Activated CD8-positive, alpha-beta T cell treated with anti-CD3 and anti-CD28 coated beads, Interleukin-2, amount 10 ng/mL, durations not matched to agents 7 days and 5 days (primary cell): Measurements from ENCODE around the gene SHISAL2A. TPM values are rescaled to one million over a fixed set of nuclear protein-coding genes. Genes with fewer than 3 reads are reported as not detected.

Experiments
- ATAC-seq: fragments of 150-1000 bp; cut with Tn5 transposase; one replicate; pipeline ENCODE4 v1.10.0; 2021; ENCODE audit warnings: moderate library complexity
- CTCF ChIA-PET: fragments of 350-600 bp; sonication (Branson Sonifier 250); formaldehyde crosslinking; loops from one replicate; lab custom pipeline; 2021; ENCODE audit warnings: antibody characterized with exemption; lab: Charles Lee
- POLR2A ChIA-PET: fragments of 350-600 bp; sonication (Branson Sonifier 250); formaldehyde crosslinking; loops from one replicate; lab custom pipeline; 2021; ENCODE audit warnings: antibody characterized with exemption; lab: Charles Lee
- DNase-seq: peaks from one replicate; pipeline ENCODE4 v3.0.0-alpha.2; 2020
- H3K27ac Mint-ChIP-seq: one replicate; pipeline ENCODE4 v1.8.0; 2021; ENCODE audit warnings: mild to moderate bottlenecking, mixed read lengths
- H3K27me3 Mint-ChIP-seq: one replicate; pipeline ENCODE4 v1.8.0; 2021; ENCODE audit warnings: low read depth, mixed read lengths
- H3K36me3 Mint-ChIP-seq: one replicate; pipeline ENCODE4 v1.8.0; 2021; ENCODE audit warnings: low read depth, mixed read lengths
- H3K4me1 Mint-ChIP-seq: one replicate; pipeline ENCODE4 v1.8.0; 2021; ENCODE audit warnings: low read depth, mixed read lengths
- H3K4me3 Mint-ChIP-seq: one replicate; pipeline ENCODE4 v1.8.0; 2021; ENCODE audit warnings: mild to moderate bottlenecking, mixed read lengths
- H3K9me3 Mint-ChIP-seq: one replicate; pipeline ENCODE4 v1.8.0; 2022; ENCODE audit warnings: mixed read lengths; ENCODE audit not compliant: insufficient read depth
- total RNA-seq, 2 experiments: library from RNA; stranded (reverse); gene quantifications; one replicate each; pipeline ENCODE4 v1.2.3, GENCODE V29; 2021

The SHISAL2A gene
- total RNA-seq, 2 experiments from 2014 or later: 7.9 to 8.6 TPM

DNA sequence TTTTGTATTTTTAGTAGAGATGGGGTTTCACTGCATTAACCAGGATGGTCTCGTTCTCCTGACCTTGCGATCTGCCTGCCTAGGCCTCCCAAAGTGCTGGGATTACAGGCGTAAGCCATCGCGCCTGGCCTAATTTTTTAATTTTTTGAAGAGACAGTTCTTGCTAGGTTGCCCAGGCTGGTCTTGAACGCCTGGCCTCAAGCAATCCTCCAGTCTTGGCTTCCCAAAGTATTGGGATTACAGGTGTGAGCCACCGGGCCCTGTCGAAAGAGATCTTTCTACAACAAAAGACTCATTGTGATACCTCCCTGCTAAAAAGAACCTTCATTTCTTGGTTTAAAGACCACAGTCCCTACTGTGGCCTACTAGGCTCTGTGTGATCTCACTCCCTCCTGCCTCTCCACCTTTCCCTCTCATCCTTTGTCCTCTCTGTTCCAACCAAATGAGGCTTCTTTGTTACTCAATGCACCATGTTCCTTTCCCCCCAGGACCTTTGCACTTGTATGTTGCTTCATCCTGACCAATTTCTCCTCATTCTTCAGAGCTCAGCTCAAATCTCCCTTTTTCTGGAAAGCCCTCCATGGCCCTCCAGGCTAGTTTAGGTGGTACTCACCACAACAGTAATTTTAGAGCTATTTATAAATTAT, 32.3 kb upstream of the SHISAL2A start:
- ATAC-seq: no peak
- Mint-ChIP-seq H3K9me3 (no peaks in the 10 kb centered on the region), H3K4me1 (peaks cover 31% of the 10 kb centered on the region), H3K27ac (no peak overlapping the region), H3K27me3 (peaks cover 6% of the 10 kb centered on the region), H3K36me3 (peaks cover 9% of the 10 kb centered on the region), H3K4me3 (no peak overlapping the region)
- DNase-seq: no peak
- POLR2A ChIA-PET: interaction anchor here (0.5 to 2.1 kb wide), 8 partner anchors 33 to 592 kb away, joined by 3 to 6 read pairs (median 3); partner anchors contain the start of genes ORC1, SHISAL2A and TUT4
- CTCF ChIA-PET: interaction anchor here (0.8 to 1.9 kb wide), 2 partner anchors 65 to 196 kb away, joined by 3 to 5 read pairs; partner anchors contain the start of genes ORC1 and PRPF38A

DNA sequence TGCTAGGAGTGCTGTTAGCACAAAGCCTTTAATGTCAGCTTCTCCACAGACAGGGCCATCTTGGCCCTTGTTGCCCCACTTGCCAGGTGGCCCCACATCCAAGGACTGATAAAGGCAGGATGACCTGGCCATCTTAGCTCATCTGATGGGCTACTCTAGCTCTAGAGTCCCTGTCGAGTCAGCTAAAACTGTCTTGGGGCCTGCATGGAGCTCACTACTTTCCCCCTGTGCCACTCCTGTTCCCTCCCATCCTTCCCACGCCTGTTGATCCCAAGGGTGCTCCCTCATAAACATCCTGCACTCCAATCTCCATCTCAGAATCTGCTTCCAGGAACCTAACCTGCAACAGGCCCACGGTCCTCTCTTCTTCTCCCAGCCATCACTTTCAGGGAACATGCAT, 31.4 kb upstream of the SHISAL2A start:
- H3K9me3 Mint-ChIP-seq: no peaks in the 10 kb centered on the region
- POLR2A ChIA-PET: interaction anchor here (1.0 to 1.5 kb wide), 5 partner anchors 32 to 198 kb away, joined by 3 to 6 read pairs (median 3); partner anchors contain the start of genes ORC1 and SHISAL2A

DNA sequence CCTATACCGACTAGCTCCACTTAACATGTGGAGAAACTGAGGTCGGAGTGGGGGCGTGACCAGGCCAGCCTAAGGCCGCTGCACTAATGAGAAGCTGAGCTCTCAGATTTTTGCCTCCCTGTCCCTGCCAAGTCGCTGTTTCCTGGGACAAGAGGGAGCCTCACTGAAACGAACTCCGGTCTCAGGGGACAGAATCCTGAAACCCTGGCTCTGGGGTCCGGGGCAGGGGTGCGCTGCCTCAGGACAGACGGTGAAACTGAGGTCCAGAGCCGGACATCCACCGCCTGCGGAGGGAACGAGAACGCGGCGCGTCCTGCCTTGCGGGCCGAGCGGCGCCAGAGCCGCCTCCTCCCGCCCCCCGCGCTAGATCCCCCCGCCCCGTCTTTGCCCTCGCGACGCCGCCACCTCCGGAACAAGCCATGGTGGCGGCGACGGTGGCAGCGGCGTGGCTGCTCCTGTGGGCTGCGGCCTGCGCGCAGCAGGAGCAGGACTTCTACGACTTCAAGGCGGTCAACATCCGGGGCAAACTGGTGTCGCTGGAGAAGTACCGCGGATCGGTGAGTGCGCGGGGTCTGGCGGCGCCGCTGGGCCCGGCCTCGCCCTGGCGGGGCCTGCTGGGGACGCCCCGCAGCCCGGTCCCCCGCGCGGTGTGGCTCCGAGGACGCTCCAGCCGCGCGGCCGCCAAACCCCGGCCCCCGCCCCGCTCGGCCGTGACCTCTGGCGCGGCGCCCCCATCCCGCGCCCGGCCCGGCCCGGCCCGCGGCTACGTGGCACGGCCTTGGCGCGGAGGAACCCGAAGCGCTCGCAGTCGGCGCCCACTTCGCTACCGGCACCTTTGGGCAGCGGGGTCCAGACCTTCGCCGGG, 30.7 kb upstream of the SHISAL2A start, which contains the start of gene GPX7:
Gene GPX7 (plus strand): TSS at position 381 of the 865 bp plus-strand sequence. CDS start 39 bp downstream, at position 420.
- Mint-ChIP-seq H3K4me1 (peaks cover 31% of the 10 kb centered on the region), H3K4me3 (peak within 1 kb of the TSS; percentile 75), H3K27me3 (peaks cover 4% of the 10 kb centered on the region), H3K9me3 (no peaks in the 10 kb centered on the region), H3K27ac (peak within 1 kb of the TSS; percentile 82), H3K36me3 (peaks cover 16% of the 10 kb centered on the region)
- DNase-seq (peak; percentile 70), ATAC-seq (peak; percentile 79)
- ChIA-PET CTCF (interaction anchor here (1.7 to 1.9 kb wide), 2 partner anchors 35 to 63 kb away, joined by 4 to 5 read pairs; no protein-coding TSS in a partner anchor), POLR2A (interaction anchor here (1.0 to 1.5 kb wide), 4 partner anchors 31 to 51 kb away, joined by 3 to 6 read pairs (median 4); partner anchors contain the start of gene SHISAL2A)

More for the DNA sequence above, 31.4 kb upstream of the SHISAL2A start:
- H3K4me1 Mint-ChIP-seq: peaks cover 31% of the 10 kb centered on the region
- CTCF ChIA-PET: interaction anchor here (0.8 to 1.9 kb wide), 2 partner anchors 64 to 197 kb away, joined by 3 to 5 read pairs; partner anchors contain the start of genes ORC1 and PRPF38A
- ATAC-seq (no peak), DNase-seq (no peak)
- peaks cover 4% of the 10 kb centered on the region for H3K27me3 Mint-ChIP-seq
- H3K4me3 Mint-ChIP-seq: peak overlapping the region; percentile 72
- H3K27ac Mint-ChIP-seq: peak overlapping the region; percentile 7
- H3K36me3 Mint-ChIP-seq: peaks cover 11% of the 10 kb centered on the region

DNA sequence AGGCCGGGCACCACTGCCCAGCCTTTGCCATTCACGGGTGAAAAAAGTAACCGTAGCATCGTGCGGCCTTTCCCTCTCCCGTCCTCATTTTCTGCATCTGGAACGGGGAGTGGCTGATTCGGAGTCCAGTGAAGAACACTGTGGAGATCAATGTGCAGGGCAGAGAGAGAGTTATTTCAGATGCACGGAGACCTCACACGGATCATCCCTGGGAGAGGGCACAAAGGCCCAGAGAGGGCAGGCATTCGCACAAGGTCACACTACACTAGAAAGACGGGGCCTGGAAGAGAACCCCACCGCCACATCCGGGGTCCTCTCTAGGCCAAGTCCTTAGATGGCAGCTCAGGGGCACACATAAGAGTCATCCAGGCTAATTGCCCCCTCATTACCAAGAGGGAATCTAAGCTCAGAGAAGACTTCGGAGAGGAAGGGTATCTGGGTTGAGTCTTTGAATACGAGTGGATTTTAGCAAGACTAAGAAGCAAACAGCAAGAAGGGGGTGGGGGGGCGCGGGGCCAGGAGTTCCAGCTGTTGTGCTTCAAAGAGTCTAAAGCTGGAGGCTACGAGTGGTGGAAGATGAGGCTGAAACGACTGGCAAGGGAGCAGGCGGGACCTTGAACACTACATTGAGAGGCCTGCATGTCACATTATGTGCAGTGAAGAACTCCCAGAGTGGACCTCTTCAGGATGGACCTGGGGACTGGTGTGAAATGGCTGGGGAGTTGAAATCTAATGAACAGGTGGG, 29.9 kb upstream of the SHISAL2A start:
- Mint-ChIP-seq H3K4me3 (peak overlapping the region; percentile 75), H3K4me1 (peaks cover 31% of the 10 kb centered on the region), H3K27ac (peak overlapping the region; percentile 82), H3K9me3 (no peaks in the 10 kb centered on the region), H3K36me3 (peaks cover 16% of the 10 kb centered on the region), H3K27me3 (peaks cover under 1% of the 10 kb centered on the region)
- DNase-seq (peak; percentile 41), ATAC-seq (peak; percentile 21)
- ChIA-PET CTCF (interaction anchor here (1.7 kb wide), 1 partner anchor 34 kb away, joined by 4 read pairs; no protein-coding TSS in a partner anchor), POLR2A (interaction anchor here (0.7 to 1.2 kb wide), 3 partner anchors 49 to 179 kb away, joined by 3 read pairs; partner anchors contain the start of gene TUT4)

DNA sequence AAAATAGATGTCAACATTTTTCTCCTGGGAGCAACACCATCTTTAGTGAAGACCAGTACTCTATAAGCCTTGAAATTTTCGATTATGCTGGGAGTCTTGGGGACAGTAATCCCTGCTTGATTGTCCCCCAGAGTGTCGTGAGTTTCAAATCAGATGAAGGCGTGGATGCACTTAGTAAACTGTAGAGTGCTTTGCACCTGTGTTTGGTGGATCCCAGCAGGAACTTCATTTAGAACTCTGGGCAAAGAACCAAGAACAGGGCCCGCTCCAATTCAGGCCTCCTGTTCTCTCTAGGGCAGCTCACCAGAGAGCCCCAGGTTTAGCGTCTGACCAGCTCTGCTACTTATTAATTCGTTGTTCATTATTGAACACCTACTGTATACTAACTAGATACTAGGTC, 29.3 kb upstream of the SHISAL2A start:
- H3K4me3 Mint-ChIP-seq: peak overlapping the region; percentile 75
- ChIA-PET POLR2A (interaction anchor here (0.7 to 2.5 kb wide), 4 partner anchors 30 to 179 kb away, joined by 3 to 10 read pairs (median 3); partner anchors contain the start of genes SHISAL2A and TUT4), CTCF (interaction anchor here (1.7 to 3.2 kb wide), 2 partner anchors 29 to 33 kb away, joined by 4 to 10 read pairs; partner anchors contain the start of gene SHISAL2A)
- H3K27me3 Mint-ChIP-seq: no peaks in the 10 kb centered on the region
- H3K36me3 Mint-ChIP-seq: peaks cover 16% of the 10 kb centered on the region
- DNase-seq (no peak), ATAC-seq (no peak)
- H3K9me3 Mint-ChIP-seq: no peaks in the 10 kb centered on the region
- peaks cover 31% of the 10 kb centered on the region for H3K4me1 Mint-ChIP-seq
- H3K27ac Mint-ChIP-seq: peak overlapping the region; percentile 82

DNA sequence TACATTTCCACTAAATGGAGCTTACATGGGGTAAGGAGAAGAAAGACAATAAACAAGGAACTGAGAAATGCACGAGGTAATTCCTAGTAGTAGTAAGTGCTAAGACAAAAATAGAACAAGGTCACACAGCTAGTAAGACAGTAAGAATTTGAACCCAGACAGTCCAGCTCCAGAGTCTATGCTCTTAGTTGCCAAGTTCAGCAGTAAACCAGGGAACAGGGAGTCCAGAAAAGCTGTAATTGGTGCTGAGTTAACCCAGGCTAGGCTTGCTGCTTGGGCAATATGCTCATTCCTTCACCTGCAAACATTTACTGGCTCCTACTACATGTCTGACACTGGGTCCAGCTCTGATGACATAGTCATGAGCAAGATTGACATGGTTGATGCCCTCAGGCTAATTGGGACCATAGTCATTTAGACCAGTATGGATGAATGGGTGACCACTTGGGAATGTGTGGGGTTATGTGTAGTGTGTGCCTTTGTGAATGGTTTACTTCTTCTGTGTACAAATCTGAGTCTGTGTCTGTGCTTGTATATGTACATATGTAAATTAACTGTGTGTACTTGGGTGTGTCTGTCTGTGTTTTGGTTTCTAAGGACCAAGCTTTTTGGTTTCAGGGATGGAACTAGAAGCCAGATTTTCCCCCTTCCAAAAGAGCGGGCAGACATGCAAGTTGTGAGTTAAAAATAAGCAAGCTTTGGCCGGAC, 28.8 kb upstream of the SHISAL2A start:
- peaks cover 31% of the 10 kb centered on the region for H3K4me1 Mint-ChIP-seq
- ChIA-PET POLR2A (interaction anchor here (0.8 to 2.5 kb wide), 4 partner anchors 17 to 180 kb away, joined by 3 to 10 read pairs (median 3); partner anchors contain the start of gene SHISAL2A), CTCF (interaction anchor here (1.1 to 3.2 kb wide), 4 partner anchors 10 to 33 kb away, joined by 3 to 10 read pairs (median 4); partner anchors contain the start of gene SHISAL2A)
- no peaks in the 10 kb centered on the region for H3K27me3 Mint-ChIP-seq
- peak overlapping the region; percentile 75 for H3K4me3 Mint-ChIP-seq
- peaks cover 16% of the 10 kb centered on the region for H3K36me3 Mint-ChIP-seq
- no peaks in the 10 kb centered on the region for H3K9me3 Mint-ChIP-seq
- ATAC-seq (no peak), DNase-seq (no peak)
- H3K27ac Mint-ChIP-seq: peak overlapping the region; percentile 2

DNA sequence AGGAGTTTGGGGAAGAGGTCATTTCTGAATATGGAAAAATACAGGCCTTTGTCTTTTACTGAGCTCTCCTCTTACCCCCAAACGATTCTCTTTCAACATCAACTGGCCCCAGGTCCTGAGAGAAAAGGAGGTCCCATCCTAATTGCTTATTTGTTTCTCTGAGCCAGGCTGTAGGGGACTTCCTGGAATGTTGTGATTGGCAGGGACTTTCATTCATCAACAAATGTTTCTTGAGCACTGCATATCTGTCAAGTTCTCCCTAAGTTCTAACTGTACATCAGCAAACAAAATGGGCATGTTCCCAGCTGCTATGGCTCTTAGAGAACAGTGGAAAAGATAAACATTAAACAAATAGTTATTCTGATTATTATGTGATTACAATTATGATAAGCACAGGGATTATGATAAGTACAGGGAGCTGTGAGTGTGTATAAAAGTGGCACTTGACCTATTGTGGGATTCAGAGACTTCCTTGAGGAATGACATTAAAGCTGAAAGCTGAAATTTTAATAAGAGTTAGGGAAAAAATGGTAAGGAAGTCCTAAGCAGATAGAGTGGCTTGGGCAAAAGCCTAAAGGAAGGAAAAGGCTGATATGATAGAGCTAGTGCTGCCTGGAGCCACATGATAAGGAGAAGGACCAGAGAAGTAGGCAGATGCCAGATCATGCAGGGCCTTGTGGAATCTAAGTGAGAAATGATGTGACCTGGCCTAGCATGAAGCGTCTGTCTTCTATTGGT, 19.2 kb upstream of the SHISAL2A start:
- no peak for DNase-seq
- ChIA-PET POLR2A (no interaction called here), CTCF (interaction anchor here (1.0 kb wide), 1 partner anchor 9 kb away, joined by 4 read pairs; no protein-coding TSS in a partner anchor)
- Mint-ChIP-seq H3K4me3 (no peak overlapping the region), H3K9me3 (no peaks in the 10 kb centered on the region), H3K4me1 (peaks cover 16% of the 10 kb centered on the region), H3K27me3 (no peaks in the 10 kb centered on the region), H3K27ac (no peak overlapping the region), H3K36me3 (peaks cover 9% of the 10 kb centered on the region)
- ATAC-seq: no peak

DNA sequence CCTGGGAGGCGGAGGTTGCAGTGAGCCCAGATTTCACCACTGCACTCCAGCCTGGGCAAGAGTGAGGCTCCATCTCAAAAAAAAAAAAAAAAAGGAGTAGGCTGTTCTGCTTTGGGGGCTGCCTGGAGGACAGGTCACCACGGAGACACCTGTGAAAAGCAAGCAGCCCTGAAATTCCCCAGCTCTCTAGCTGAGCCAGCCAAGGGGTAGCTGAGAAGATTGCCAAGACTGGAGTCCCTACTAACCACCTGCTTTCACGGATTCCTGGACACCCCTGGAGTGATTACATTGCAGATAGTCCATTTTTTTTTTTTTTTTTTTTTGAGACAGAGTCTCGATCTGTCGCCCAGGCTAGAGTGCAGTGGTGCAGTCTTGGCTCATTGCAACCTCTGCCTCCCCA, 18.3 kb upstream of the SHISAL2A start:
- Mint-ChIP-seq H3K4me1 (peaks cover 16% of the 10 kb centered on the region), H3K27me3 (no peaks in the 10 kb centered on the region), H3K36me3 (peaks cover 9% of the 10 kb centered on the region), H3K9me3 (no peaks in the 10 kb centered on the region), H3K4me3 (no peak overlapping the region), H3K27ac (no peak overlapping the region)
- POLR2A ChIA-PET: interaction anchor here (0.8 kb wide), 1 partner anchor 22 kb away, joined by 3 read pairs; no protein-coding TSS in a partner anchor
- ATAC-seq (no peak), DNase-seq (no peak)
- CTCF ChIA-PET: interaction anchor here (1.0 kb wide), 1 partner anchor 10 kb away, joined by 4 read pairs; no protein-coding TSS in a partner anchor

DNA sequence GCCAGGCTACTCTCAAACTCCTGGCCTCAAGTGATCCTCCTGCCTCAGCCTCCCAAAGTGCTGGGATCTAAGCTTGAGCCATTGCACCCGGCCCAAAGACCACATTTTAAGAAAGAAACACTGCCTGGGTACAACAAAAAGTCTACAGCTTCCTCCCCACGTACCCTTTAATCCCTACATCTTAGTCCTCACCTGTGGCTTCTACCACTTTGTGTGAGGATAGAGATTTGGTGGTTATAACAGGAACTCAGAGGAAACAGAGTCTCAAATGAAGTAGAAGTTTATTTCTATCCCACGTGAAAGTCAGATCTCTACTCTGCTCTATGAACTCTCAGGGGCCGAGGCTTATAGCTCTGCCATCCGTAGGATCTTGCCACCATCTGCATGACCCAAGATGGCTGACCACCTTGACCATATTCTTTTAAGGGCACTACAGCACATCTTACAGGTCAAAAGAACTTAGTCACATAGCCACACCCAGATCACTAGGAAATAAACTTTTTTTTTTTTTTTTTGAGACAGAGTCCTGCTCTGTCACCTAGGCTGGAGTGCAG, 17.4 kb upstream of the SHISAL2A start:
- DNase-seq: no peak
- H3K9me3 Mint-ChIP-seq: no peaks in the 10 kb centered on the region
- ATAC-seq: peak; percentile 67
- peaks cover 12% of the 10 kb centered on the region for H3K36me3 Mint-ChIP-seq
- POLR2A ChIA-PET: no interaction called here
- peak overlapping the region; percentile 78 for H3K27ac Mint-ChIP-seq
- H3K4me1 Mint-ChIP-seq: peaks cover 16% of the 10 kb centered on the region
- no peaks in the 10 kb centered on the region for H3K27me3 Mint-ChIP-seq
- CTCF ChIA-PET: no interaction called here
- H3K4me3 Mint-ChIP-seq: no peak overlapping the region
